Putamen (tissue), 1 donor: ENCODE data around the gene U2AF1L4.

Source experiments
- DNase-seq: peaks from one replicate; pipeline ENCODE4 v3.0.0-alpha.2; 2016; ENCODE audit warnings: low spot score

The U2AF1L4 gene

GRCh38 chr19:35712567-35713505 lies 32.4 kb downstream of the U2AF1L4 start:
- no peak for DNase-seq

GRCh38 chr19:35710784-35711723 lies 34.2 kb downstream of the U2AF1L4 start:
- DNase-seq: no peak

GRCh38 chr19:35708391-35708790 lies 36.8 kb downstream of the U2AF1L4 start:
- DNase-seq: no peak

- DNase-seq: no peak
Measured at GRCh38 chr19:35704218-35704617, 41.0 kb downstream of the U2AF1L4 start, which contains the start of gene ZBTB32. Gene ZBTB32 (plus strand): TSS chr19:35704558. CDS start chr19:35714627, 10,069 bp downstream.

- DNase-seq: no peak
Measured at GRCh38 chr19:35703343-35703742, 41.9 kb downstream of the U2AF1L4 start.

- peak; percentile 99 for DNase-seq
Measured at GRCh38 chr19:35702223-35703012, 42.8 kb downstream of the U2AF1L4 start.

GRCh38 chr19:35696835-35697234 lies 48.4 kb downstream of the U2AF1L4 start:
- DNase-seq: no peak

GRCh38 chr19:35695895-35696422 lies 49.3 kb downstream of the U2AF1L4 start:
- DNase-seq: no peak

- DNase-seq: peak; percentile 86
Measured at GRCh38 chr19:35693835-35694599, 51.2 kb downstream of the U2AF1L4 start.

GRCh38 chr19:35693422-35693821 lies 51.8 kb downstream of the U2AF1L4 start:
- DNase-seq: no peak
